SKM-1 (cell line): ENCODE results near the gene RBM20.
A peak's percentile ranks its signal among the peaks of the same experiment; 100 is the strongest.

Experiments used
- DNase-seq: peaks from one replicate; lab custom pipeline; 2025; ENCODE audit not compliant: unreplicated experiment; lab: John Stamatoyannopoulos, UW

RBM20 gene

GRCh38 chr10:110730345-110731050, 86.4 kb downstream of the RBM20 start:
- no peak for DNase-seq

GRCh38 chr10:110733218-110733952, 89.2 kb downstream of the RBM20 start:
- DNase-seq, result no peak

- DNase-seq, result no peak
Observed at GRCh38 chr10:110735620-110736027, 91.5 kb downstream of the RBM20 start.

GRCh38 chr10:110737886-110738634, 93.9 kb downstream of the RBM20 start:
- no peak for DNase-seq

GRCh38 chr10:110739811-110740271, 95.7 kb downstream of the RBM20 start:
- DNase-seq, result no peak

GRCh38 chr10:110742801-110743200, 98.7 kb downstream of the RBM20 start:
- no peak for DNase-seq

GRCh38 chr10:110744782-110745181, 100.6 kb downstream of the RBM20 start:
- no peak for DNase-seq

GRCh38 chr10:110746254-110746826, 102.2 kb downstream of the RBM20 start:
- peak; percentile 36 for DNase-seq

GRCh38 chr10:110746969-110747608, 103.0 kb downstream of the RBM20 start:
- no peak for DNase-seq

GRCh38 chr10:110747609-110748464, 103.7 kb downstream of the RBM20 start:
- DNase-seq, result no peak

- no peak for DNase-seq
Observed at GRCh38 chr10:110748970-110749369, 104.8 kb downstream of the RBM20 start.

- no peak for DNase-seq
Observed at GRCh38 chr10:110750931-110751330, 106.8 kb downstream of the RBM20 start.

- DNase-seq, result no peak
Observed at GRCh38 chr10:110751850-110752249, 107.7 kb downstream of the RBM20 start.

- no peak for DNase-seq
Observed at GRCh38 chr10:110753462-110753861, 109.3 kb downstream of the RBM20 start.

- DNase-seq, result no peak
Observed at GRCh38 chr10:110754375-110755105, 110.4 kb downstream of the RBM20 start.

GRCh38 chr10:110755781-110756180, 111.6 kb downstream of the RBM20 start:
- no peak for DNase-seq

GRCh38 chr10:110756876-110757275, 112.7 kb downstream of the RBM20 start:
- DNase-seq, result no peak

- DNase-seq, result no peak
Observed at GRCh38 chr10:110757586-110757985, 113.5 kb downstream of the RBM20 start.

- DNase-seq, result no peak
Observed at GRCh38 chr10:110758128-110758765, 114.1 kb downstream of the RBM20 start.
